Mucosa of descending colon (tissue), 3 donors: ENCODE measurements around the gene POU2F1. TPM values are rescaled to one million over a fixed set of nuclear protein-coding genes. Genes with fewer than 3 reads are reported as not detected.
A peak's percentile ranks its signal among the peaks of the same experiment; 100 is the strongest.

Source experiments
- ATAC-seq: fragments of 200-7000 bp; cut with Tn5 transposase; one replicate; pipeline ENCODE4 v1.9.1; 2020; ENCODE audit warnings: mild to moderate bottlenecking, moderate library complexity
- DNase-seq, 3 donors: peaks; one replicate each; pipeline ENCODE4 v3.0.0-alpha.2; 2020
- H3K36me3 ChIP-seq: fragments of 200-600 bp; one replicate; pipeline ENCODE4 v1.8.0; 2021; ENCODE audit warnings: low read depth, mild to moderate bottlenecking
- H3K4me1 ChIP-seq: fragments of 200-600 bp; one replicate; pipeline ENCODE4 v1.8.0; 2021; ENCODE audit warnings: low read depth, mild to moderate bottlenecking
- H3K4me3 ChIP-seq: fragments of 200-600 bp; one replicate; pipeline ENCODE4 v1.8.0; 2021; ENCODE audit warnings: mild to moderate bottlenecking
- H3K9me3 ChIP-seq: fragments of 200-600 bp; one replicate; pipeline ENCODE4 v1.8.0; 2021; ENCODE audit warnings: mild to moderate bottlenecking
- intact Hi-C, 2 donors: fragments of 100-400 bp; cut with DNase I in 1 of 2; cut with micrococcal nuclease in 1 of 2; formaldehyde crosslinking; loops; one replicate each; pipeline versions ENCODE4 v1.11.0 to v1.11.1; 2022; cut with DNase I, micrococcal nuclease
- total RNA-seq, 3 donors: library from RNA; stranded (reverse); fragmentation: NEBNext Ultra II Directional in 2 of 3; extraction: Animal tissue kit (Norgen Biotek cat#: 25700) in 2 of 3; gene quantifications; one replicate each; pipeline versions ENCODE4 v1.2.1 to v1.2.4, GENCODE V29; 2021 to 2023
- TF ChIP-seq, protein P1 (sequence below): fragments of 200-600 bp; IDR thresholded peaks from one replicate; pipeline ENCODE4 v1.8.0; 2022; ENCODE audit warnings: antibody characterized with exemption, mild to moderate bottlenecking
- donor health status: DM: no; HTN: no; CAD: no; lungs with moderate emphysema.
- donor health status: DM: no; HTN: no; CAD: no.
- donor health status: DM: no; HTN: yes; CAD: no.

POU2F1 gene
- total RNA-seq, 3 donors from 2014 or later = 16.9 to 18.5 (median 18.0) TPM

DNA sequence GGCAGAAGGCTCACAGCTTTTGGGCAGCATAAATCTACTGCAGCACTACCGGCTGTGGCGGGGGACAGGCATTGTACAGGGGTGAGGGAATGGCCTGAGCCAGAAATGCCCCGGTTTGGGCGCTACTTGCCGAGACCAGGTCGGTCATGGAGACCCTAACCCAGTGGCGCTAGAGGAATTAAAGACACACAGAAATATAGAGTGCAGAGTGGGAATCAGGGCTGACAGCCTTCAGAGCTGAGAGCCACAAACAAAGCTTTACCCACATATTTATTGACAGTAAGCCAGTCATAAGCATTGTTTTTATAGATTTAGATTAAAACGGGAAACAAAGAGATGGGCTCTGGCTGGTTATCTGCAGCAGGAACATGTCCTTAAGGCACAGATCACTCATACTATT is 101.8 kb downstream of the POU2F1 start:
- Histone ChIP-seq H3K4me1 (no peaks in the 10 kb centered on the region), H3K36me3 (no peaks in the 10 kb centered on the region), H3K4me3 (no peak overlapping the region), H3K9me3 (peaks cover 67% of the 10 kb centered on the region)
- no peak for ATAC-seq
- TF ChIP-seq, protein P1, sequence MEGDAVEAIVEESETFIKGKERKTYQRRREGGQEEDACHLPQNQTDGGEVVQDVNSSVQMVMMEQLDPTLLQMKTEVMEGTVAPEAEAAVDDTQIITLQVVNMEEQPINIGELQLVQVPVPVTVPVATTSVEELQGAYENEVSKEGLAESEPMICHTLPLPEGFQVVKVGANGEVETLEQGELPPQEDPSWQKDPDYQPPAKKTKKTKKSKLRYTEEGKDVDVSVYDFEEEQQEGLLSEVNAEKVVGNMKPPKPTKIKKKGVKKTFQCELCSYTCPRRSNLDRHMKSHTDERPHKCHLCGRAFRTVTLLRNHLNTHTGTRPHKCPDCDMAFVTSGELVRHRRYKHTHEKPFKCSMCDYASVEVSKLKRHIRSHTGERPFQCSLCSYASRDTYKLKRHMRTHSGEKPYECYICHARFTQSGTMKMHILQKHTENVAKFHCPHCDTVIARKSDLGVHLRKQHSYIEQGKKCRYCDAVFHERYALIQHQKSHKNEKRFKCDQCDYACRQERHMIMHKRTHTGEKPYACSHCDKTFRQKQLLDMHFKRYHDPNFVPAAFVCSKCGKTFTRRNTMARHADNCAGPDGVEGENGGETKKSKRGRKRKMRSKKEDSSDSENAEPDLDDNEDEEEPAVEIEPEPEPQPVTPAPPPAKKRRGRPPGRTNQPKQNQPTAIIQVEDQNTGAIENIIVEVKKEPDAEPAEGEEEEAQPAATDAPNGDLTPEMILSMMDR = no peak
- no peak for DNase-seq
- intact Hi-C loops = no loop called here

DNA sequence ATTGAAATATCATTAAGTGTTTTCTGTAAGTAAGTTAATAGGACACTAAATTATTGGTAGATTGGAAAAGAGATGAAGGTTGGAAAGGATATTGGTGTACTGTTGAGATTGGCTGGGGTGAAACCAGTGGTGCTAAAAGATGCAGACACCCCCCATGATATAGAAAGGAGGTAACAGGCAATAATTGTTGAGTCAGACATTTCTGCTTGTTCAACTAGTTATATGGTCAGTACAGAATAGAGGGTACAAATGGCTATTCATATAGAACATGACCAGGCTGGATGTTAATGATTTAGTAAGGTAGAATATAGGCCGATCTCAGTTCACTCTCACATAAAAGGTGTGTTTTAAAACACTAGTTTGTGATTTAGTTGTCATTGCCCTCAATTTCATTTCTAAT is 104.5 kb downstream of the POU2F1 start:
- no peak for DNase-seq
- TF ChIP-seq, protein P1 = no peak
- intact Hi-C loops = no loop called here
- no peak overlapping the region for H3K4me3 ChIP-seq
- ATAC-seq = no peak
- H3K4me1 ChIP-seq = no peaks in the 10 kb centered on the region
- peaks cover 43% of the 10 kb centered on the region for H3K9me3 ChIP-seq
- no peaks in the 10 kb centered on the region for H3K36me3 ChIP-seq

DNA sequence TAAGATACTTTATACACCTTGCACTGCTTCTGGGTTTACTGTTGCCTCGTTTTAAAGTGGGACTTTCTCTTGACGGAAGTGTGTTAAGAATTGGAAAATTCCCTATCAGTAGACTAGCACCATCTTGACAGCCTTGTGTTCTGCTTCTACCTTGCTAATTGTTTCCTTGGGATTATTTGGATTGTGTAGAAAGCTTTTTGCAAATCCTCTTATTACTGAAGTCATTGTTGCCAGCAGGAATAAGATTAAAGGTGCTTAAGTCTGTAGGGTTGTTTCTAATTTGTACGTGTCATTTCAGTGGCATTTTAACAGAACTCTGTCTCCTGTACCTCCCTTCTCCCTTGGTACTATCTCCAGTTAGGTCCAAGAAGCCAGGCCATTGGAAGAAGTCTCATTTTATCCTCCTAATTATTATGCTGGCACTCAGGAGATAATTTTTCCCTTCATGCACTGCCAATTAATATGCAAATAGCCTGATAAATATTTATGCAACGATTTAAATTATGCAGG is 107.7 kb downstream of the POU2F1 start:
- peaks cover 12% of the 10 kb centered on the region for H3K9me3 ChIP-seq
- H3K36me3 ChIP-seq = no peaks in the 10 kb centered on the region
- DNase-seq = no peak

DNA sequence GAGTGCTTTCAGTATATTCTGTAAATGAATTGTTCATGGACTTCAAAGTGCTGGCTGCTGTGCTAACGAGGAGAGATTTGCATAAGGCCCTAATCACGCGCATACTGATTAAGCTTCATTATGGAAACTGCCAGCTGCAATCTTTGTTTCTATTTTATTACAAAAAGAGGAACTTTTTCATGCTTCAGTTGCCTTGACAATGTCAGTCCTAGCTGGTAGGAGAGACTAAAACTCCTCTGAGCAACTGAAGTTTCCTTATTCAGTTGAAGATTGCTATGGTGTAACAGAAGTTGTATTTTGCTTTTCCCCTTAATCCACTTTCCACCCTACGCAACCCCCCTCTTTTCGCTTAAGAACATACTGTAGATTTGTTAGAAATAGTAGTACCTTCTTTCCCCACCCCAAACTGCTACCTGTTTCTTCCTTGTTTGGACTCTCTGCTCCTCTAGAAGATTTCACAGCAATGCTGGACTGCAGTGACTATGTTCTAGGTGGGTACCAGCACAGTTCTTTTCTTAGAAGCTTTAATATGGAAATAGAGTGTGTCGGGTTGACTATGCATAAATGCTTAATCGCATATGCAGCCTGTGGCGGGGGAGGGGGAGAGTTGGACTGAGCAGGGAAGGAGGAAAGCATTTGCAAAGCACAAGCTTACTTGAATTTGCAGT is 108.3 kb downstream of the POU2F1 start:
- DNase-seq (peak in 1 of 3 donors; percentile 18), ATAC-seq (peak; percentile 66)
- intact Hi-C loops = no loop called here
- peaks cover 5% of the 10 kb centered on the region for H3K4me1 ChIP-seq
- no peaks in the 10 kb centered on the region for H3K36me3 ChIP-seq
- no peak overlapping the region for H3K4me3 ChIP-seq
- TF ChIP-seq, protein P1 = no peak
- H3K9me3 ChIP-seq = peaks cover 6% of the 10 kb centered on the region

More for the DNA sequence above, 107.7 kb downstream of the POU2F1 start:
- TF ChIP-seq, protein P1 = no peak
- no peak for ATAC-seq
- no peak overlapping the region for H3K4me3 ChIP-seq
- H3K4me1 ChIP-seq = peaks cover 5% of the 10 kb centered on the region
- intact Hi-C loops = no loop called here

DNA sequence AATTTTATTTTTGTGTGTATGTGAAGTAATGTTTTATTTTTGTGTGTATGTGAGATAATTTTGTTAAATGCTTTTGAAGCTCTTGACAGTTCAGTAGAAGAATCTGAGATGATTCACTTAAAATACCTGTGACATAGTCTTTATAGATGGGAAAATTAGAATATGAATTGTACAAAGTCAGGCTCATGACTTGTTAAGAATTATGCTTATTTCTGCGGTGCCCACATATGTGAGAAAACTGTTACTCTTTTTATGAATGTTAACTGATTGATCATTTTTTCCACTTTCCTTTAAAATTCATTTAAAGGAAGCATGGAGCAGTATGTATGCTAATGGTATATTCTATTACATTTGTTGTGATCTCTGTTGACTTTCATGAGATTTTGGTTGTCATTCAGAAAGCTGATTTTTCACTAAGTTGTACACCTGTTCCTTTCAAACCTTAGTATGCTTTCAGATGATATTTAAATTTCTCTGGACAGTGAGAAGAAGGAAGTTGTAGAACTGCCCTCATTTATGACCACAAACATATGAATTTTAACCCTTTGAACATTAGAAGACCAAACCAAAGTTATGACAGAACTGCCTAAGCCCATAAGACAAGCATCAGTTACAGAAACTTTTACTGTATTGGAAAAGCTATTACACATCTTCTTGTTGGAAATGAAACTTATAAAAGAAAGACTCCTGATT is 110.1 kb downstream of the POU2F1 start:
- TF ChIP-seq, protein P1 = no peak
- ATAC-seq = peak; percentile 43
- peaks cover 5% of the 10 kb centered on the region for H3K4me1 ChIP-seq

More for the DNA sequence above, 110.1 kb downstream of the POU2F1 start:
- H3K4me3 ChIP-seq = no peak overlapping the region
- no peaks in the 10 kb centered on the region for H3K36me3 ChIP-seq
- intact Hi-C loops = no loop called here
- no peak for DNase-seq
- no peaks in the 10 kb centered on the region for H3K9me3 ChIP-seq
